ENCODE data around the gene IPO4. TPM values are rescaled to one million over a fixed set of nuclear protein-coding genes. Genes with fewer than 3 reads are reported as not detected.

IPO4 gene
- total RNA-seq, 6 experiments from 2014 or later = 17.9 to 44.0 (median 23.0) TPM

DNA sequence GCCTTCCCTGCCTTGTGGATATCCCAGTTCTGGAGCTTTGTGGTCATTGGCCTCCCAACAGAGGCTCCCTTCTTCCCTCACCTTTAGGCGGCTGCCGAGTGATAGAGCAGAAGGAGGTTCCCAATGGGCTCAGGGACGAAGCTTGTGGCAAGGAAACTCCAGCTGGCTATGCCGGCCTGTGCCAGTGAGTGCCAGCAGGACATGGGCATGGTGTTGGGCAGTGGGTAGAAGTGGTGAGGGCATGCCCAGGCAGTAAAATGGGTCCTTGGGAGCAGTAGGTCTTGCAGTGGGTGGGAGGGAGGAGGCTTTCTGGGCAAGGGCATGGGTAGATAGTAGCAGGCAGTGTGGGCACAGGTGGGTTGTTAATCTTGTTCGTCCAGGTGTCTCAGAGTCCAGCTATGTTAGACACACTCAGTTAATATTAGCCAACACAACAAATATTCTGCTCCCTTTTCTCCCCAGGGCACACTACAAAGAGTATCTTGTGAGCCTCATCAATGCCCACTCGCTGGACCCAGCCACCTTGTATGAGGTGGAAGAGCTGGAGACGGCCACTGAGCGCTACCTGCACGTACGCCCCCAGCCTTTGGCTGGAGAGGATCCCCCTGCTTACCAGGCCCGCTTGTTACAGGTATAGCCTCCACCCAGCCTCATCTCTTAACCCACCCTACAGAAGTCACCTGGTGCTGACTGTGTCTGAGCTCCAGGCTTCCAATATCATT, 28.7 kb downstream of the IPO4 start:
- Histone ChIP-seq H3K9me3 (no peaks in the 10 kb centered on the region), H3K36me3 (peaks cover 3 to 62% (median 28%) of the 10 kb centered on the region in 4 donors), H3K4me1 (peaks cover 0 to 35% (median 11%) of the 10 kb centered on the region in 4 donors), H3K27ac (peak overlapping the region; percentile 56 to 98 (median 81)), H3K27me3 (no peaks in the 10 kb centered on the region), H3K4me3 (no peak overlapping the region)
- ATAC-seq = no peak
- intact Hi-C loops (cut with DNase I) = loop anchor here in 1 of 2 donors (10.0 kb wide), 2 partner anchors 65 to 95 kb away; partner anchors contain the start of gene PCK2
- DNase-seq = no peak
- TF ChIP-seq, protein P1, sequence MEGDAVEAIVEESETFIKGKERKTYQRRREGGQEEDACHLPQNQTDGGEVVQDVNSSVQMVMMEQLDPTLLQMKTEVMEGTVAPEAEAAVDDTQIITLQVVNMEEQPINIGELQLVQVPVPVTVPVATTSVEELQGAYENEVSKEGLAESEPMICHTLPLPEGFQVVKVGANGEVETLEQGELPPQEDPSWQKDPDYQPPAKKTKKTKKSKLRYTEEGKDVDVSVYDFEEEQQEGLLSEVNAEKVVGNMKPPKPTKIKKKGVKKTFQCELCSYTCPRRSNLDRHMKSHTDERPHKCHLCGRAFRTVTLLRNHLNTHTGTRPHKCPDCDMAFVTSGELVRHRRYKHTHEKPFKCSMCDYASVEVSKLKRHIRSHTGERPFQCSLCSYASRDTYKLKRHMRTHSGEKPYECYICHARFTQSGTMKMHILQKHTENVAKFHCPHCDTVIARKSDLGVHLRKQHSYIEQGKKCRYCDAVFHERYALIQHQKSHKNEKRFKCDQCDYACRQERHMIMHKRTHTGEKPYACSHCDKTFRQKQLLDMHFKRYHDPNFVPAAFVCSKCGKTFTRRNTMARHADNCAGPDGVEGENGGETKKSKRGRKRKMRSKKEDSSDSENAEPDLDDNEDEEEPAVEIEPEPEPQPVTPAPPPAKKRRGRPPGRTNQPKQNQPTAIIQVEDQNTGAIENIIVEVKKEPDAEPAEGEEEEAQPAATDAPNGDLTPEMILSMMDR (IDR thresholded peaks at IDR 0.05) = no peak
- TF ChIP-seq POLR2A (IDR thresholded peaks at IDR 0.05) = no peak
- WGBS (ENCODE audit: insufficient coverage, low coverage, low lambda C conversion rate, missing lambda C conversion rate) = 77% methylated on average over 7 of the region's 11 CpGs

DNA sequence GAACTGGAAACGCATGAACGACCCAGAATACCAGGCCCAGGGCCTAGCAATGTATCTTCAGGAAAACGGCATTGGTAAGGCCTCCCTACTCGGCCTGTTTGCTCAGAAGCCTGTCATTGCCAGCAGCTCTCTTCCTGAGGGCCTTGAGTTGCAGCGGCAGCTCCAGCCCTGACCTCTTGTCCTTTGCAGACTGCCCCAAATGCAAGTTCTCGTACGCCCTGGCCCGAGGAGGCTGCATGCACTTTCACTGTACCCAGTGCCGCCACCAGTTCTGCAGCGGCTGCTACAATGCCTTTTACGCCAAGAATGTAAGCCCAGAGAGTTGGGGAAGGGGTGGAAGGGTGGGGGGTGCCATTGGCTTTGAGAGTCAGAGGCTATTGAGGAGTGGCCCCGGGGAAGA, 31.3 kb downstream of the IPO4 start:
- Histone ChIP-seq H3K4me1 (peaks cover 0 to 24% (median 7%) of the 10 kb centered on the region in 4 donors), H3K4me3 (no peak overlapping the region), H3K9me3 (no peaks in the 10 kb centered on the region), H3K27ac (no peak overlapping the region), H3K27me3 (no peaks in the 10 kb centered on the region), H3K36me3 (peaks cover 0 to 60% (median 18%) of the 10 kb centered on the region in 4 donors)
- 74% methylated on average over 6 of the region's 12 CpGs for WGBS (ENCODE audit: insufficient coverage, low coverage, low lambda C conversion rate, missing lambda C conversion rate)
- no peak for ATAC-seq
- peak in 1 of 3 donors; percentile 26 for DNase-seq
- no peak for TF ChIP-seq POLR2A (IDR thresholded peaks at IDR 0.05)
- TF ChIP-seq, protein P1 (IDR thresholded peaks at IDR 0.05) = no peak
- intact Hi-C loops (cut with DNase I) = loop anchor here in 1 of 2 donors (10.0 kb wide), 1 partner anchor 63 kb away; the partner anchor contains the start of gene PCK2

GRCh38 chr14:24156840-24157239, 31.8 kb downstream of the IPO4 start:
- H3K4me3 ChIP-seq = no peak overlapping the region
- no CpG with 5 or more reads among the region's 1 CpG for WGBS (ENCODE audit: insufficient coverage, low coverage, low lambda C conversion rate, missing lambda C conversion rate)
- intact Hi-C loops (cut with DNase I) = loop anchor here in 1 of 2 donors (10.0 kb wide), 1 partner anchor 62 kb away; the partner anchor contains the start of gene PCK2
- H3K27me3 ChIP-seq = no peaks in the 10 kb centered on the region
- no peak for TF ChIP-seq POLR2A (IDR thresholded peaks at IDR 0.05)
- TF ChIP-seq, protein P1 (IDR thresholded peaks at IDR 0.05) = no peak
- no peak overlapping the region for H3K27ac ChIP-seq
- peaks cover 0 to 19% (median 5%) of the 10 kb centered on the region in 4 donors for H3K4me1 ChIP-seq
- ATAC-seq (no peak), DNase-seq (no peak)
- H3K36me3 ChIP-seq = peaks cover 0 to 65% (median 23%) of the 10 kb centered on the region in 4 donors
- no peaks in the 10 kb centered on the region for H3K9me3 ChIP-seq

DNA sequence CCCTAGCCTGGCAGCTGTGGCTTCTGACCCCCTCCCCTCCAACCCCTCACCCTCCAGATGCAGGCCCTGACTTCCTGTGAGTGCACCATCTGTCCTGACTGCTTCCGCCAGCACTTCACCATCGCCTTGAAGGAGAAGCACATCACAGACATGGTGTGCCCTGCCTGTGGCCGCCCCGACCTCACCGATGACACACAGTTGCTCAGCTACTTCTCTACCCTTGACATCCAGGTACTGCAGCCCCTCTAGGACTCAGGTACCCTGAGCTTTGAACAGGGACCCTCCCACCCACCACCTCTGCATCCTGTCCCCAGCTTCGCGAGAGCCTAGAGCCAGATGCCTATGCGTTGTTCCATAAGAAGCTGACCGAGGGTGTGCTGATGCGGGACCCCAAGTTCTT, 33.5 kb downstream of the IPO4 start:
- H3K27ac ChIP-seq = no peak overlapping the region
- no peak overlapping the region for H3K4me3 ChIP-seq
- DNase-seq = peak in 1 of 3 donors; percentile 30
- TF ChIP-seq, protein P1 (IDR thresholded peaks at IDR 0.05) = no peak
- TF ChIP-seq POLR2A (IDR thresholded peaks at IDR 0.05) = no peak
- intact Hi-C loops (cut with DNase I) = loop anchor here in 1 of 2 donors (10.0 kb wide), 1 partner anchor 60 kb away; the partner anchor contains the start of gene PCK2
- H3K27me3 ChIP-seq = no peaks in the 10 kb centered on the region
- ATAC-seq = no peak
- H3K36me3 ChIP-seq = peaks cover 0 to 76% (median 33%) of the 10 kb centered on the region in 4 donors
- 95% methylated on average over 4 of the region's 10 CpGs for WGBS (ENCODE audit: insufficient coverage, low coverage, low lambda C conversion rate, missing lambda C conversion rate)
- peaks cover 0 to 6% (median under 1%) of the 10 kb centered on the region in 4 donors for H3K4me1 ChIP-seq
- H3K9me3 ChIP-seq = no peaks in the 10 kb centered on the region

Measured in right lobe of liver (tissue), 6 donors.